ENCODE results near the gene CNPY1.

Gene CNPY1

GRCh38 chr7:155494551-155494950 is 51.8 kb downstream of the CNPY1 start:
- TF ChIP-seq, protein P1, sequence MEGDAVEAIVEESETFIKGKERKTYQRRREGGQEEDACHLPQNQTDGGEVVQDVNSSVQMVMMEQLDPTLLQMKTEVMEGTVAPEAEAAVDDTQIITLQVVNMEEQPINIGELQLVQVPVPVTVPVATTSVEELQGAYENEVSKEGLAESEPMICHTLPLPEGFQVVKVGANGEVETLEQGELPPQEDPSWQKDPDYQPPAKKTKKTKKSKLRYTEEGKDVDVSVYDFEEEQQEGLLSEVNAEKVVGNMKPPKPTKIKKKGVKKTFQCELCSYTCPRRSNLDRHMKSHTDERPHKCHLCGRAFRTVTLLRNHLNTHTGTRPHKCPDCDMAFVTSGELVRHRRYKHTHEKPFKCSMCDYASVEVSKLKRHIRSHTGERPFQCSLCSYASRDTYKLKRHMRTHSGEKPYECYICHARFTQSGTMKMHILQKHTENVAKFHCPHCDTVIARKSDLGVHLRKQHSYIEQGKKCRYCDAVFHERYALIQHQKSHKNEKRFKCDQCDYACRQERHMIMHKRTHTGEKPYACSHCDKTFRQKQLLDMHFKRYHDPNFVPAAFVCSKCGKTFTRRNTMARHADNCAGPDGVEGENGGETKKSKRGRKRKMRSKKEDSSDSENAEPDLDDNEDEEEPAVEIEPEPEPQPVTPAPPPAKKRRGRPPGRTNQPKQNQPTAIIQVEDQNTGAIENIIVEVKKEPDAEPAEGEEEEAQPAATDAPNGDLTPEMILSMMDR (IDR thresholded peaks at IDR 0.05; ENCODE audit: low read depth, low read length) = no peak

DNA sequence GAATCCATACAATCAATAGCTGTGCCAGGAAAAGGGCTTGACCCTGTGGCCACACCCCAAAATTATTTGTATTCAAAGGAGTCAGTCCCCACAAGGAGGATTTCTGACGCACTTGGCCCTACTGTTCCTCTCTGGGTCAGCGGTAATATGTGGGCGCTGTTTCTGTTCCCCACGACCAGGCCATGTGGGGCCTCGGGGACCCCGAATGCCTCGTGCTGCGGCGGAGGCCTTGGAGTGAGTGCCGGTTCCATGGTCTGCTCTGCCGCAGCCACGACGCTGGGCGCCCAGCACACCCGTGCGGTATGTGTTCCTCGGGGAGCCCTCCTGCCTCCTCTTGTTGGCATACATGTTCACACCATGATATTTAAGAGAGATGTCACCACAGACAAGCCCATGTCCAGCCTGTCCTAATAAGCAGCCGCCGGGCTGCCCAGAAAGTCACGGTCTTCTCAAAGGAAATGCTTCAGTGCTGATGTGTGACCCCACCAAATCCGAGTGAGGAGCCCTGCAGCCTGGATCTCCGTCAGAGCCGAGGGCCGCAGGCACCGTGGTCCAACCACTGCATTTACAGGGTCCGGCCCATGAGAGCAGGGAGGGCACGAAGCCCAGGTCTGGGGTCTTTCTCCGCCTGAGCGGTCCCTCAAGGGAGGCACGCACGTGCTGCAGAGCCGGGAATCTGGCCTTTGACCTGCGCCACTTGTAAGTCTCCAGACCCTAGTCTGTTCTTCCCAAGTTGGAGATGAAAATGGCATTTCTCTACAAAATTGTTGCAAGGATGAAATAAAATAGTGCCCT is 52.4 kb downstream of the CNPY1 start:
- no peak overlapping the region for H3K4me3 ChIP-seq (ENCODE audit: low read depth, low read length)
- TF ChIP-seq, protein P1 (IDR thresholded peaks at IDR 0.05; ENCODE audit: low read depth, low read length) = no peak

More at GRCh38 chr7:155494551-155494950, 51.8 kb downstream of the CNPY1 start:
- H3K4me3 ChIP-seq (ENCODE audit: low read depth, low read length) = no peak overlapping the region

DNA sequence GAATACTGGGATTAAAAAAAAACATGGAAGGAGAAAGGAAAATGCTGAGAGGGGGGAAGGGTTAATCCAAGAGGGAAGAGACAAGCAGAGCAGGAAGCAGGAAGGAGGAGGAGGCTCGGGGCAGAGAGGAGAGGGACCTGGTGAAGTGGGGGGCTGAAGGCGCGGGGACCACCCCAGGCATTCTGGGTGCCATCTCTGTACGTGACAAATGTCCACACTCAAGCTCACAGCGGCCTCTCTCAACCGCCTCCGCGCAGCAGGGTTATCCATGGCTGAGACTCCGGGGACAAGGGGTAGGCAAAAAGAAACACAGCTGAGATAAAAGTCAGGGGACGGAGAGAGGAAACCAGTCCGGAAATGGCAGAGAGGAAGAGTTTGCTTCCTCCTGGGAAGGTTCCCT is 54.5 kb downstream of the CNPY1 start:
- TF ChIP-seq, protein P1 (IDR thresholded peaks at IDR 0.05; ENCODE audit: low read depth, low read length) = no peak
- no peak overlapping the region for H3K4me3 ChIP-seq (ENCODE audit: low read depth, low read length)

DNA sequence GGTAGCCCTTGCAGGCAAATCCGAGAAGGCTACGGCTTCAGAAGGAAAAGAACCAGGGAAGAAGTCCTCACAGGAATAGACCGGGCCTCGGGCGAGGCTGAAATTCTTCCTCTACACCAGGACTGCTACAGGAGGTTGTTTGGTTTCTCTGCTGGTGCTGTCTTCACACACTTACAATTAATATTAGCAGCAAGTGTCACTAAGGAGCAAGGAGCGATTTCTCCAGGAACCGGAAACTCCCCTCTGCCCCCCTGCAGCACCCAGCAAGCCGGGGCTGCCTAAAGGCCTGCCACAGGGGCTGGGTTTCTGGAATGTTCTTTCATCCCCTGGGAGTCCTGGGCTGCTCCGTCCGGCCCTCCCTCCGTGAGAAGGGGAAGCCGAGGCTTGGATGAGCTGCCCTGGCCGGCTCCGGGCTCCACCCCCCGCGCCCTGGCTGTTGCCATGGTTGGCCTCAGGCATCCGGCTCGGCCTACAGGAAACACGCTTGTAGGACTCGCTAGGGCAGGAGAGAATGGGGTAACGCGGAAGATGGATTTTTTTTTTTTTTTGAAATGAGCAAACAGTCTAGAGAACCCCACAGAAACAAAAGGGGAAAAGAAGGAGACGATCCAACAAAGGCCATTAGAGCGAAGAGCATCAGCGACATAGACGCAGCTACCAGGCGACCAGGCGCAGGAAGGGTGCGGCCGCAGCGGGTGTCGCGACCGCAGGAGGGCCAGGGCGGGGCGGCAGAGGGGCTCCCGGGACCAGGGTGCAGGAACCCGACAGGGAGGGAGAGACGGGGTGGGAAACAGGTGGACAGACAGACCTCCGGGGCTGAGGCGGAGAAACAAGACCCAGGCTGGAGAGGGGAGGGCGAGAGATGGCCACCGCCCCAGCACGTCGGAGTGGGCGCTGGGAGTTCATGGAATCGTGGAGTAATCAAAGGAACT is 55.4 kb downstream of the CNPY1 start:
- no peak overlapping the region for H3K4me3 ChIP-seq (ENCODE audit: low read depth, low read length)
- TF ChIP-seq, protein P1 (IDR thresholded peaks at IDR 0.05; ENCODE audit: low read depth, low read length) = no peak

- TF ChIP-seq, protein P1 (IDR thresholded peaks at IDR 0.05; ENCODE audit: low read depth, low read length) = no peak
- H3K4me3 ChIP-seq (ENCODE audit: low read depth, low read length) = no peak overlapping the region
Measured at GRCh38 chr7:155489862-155490696, 56.3 kb downstream of the CNPY1 start.

GRCh38 chr7:155489158-155489840 is 57.1 kb downstream of the CNPY1 start:
- H3K4me3 ChIP-seq (ENCODE audit: low read depth, low read length) = no peak overlapping the region
- TF ChIP-seq, protein P1 (IDR thresholded peaks at IDR 0.05; ENCODE audit: low read depth, low read length) = no peak
